Suppressor macrophage treated with lipopolysaccharide for 4 hours (primary cell): ENCODE measurements around the gene SNX32.

ENCODE experiments used
- DNase-seq: peaks from one replicate; pipeline ENCODE4 v3.0.0-alpha.2; 2020

SNX32 gene

GRCh38 chr11:65797711-65798110, 36.1 kb upstream of the SNX32 start:
- no peak for DNase-seq

GRCh38 chr11:65798882-65799281, 34.9 kb upstream of the SNX32 start:
- no peak for DNase-seq

GRCh38 chr11:65801153-65801987, 32.4 kb upstream of the SNX32 start:
- no peak for DNase-seq

- DNase-seq: no peak
Measured at GRCh38 chr11:65802841-65803240, 30.9 kb upstream of the SNX32 start.

- no peak for DNase-seq
Measured at GRCh38 chr11:65803797-65804492, 29.8 kb upstream of the SNX32 start.

GRCh38 chr11:65806979-65807378, 26.8 kb upstream of the SNX32 start:
- DNase-seq: no peak

- DNase-seq: no peak
Measured at GRCh38 chr11:65808744-65809341, 24.9 kb upstream of the SNX32 start.

- no peak for DNase-seq
Measured at GRCh38 chr11:65809496-65809895, 24.3 kb upstream of the SNX32 start.

GRCh38 chr11:65810046-65810868, 23.5 kb upstream of the SNX32 start:
- DNase-seq: no peak

GRCh38 chr11:65811764-65812475, 21.8 kb upstream of the SNX32 start:
- peak; percentile 61 for DNase-seq

- peak; percentile 97 for DNase-seq
Measured at GRCh38 chr11:65814131-65814985, 19.4 kb upstream of the SNX32 start.

- no peak for DNase-seq
Measured at GRCh38 chr11:65814986-65815565, 18.7 kb upstream of the SNX32 start.

GRCh38 chr11:65816696-65817095, 17.1 kb upstream of the SNX32 start:
- peak; percentile 66 for DNase-seq

GRCh38 chr11:65817312-65817834, 16.4 kb upstream of the SNX32 start:
- DNase-seq: peak; percentile 3

GRCh38 chr11:65817835-65818680, 15.7 kb upstream of the SNX32 start:
- DNase-seq: peak; percentile 96

GRCh38 chr11:65821107-65821506, 12.7 kb upstream of the SNX32 start:
- DNase-seq: peak; percentile 40

GRCh38 chr11:65822776-65823528, 10.8 kb upstream of the SNX32 start:
- DNase-seq: no peak

- peak; percentile 24 for DNase-seq
Measured at GRCh38 chr11:65826984-65827735, 6.6 kb upstream of the SNX32 start.
